Measurements from ENCODE around the gene ACTR1A.

DNA sequence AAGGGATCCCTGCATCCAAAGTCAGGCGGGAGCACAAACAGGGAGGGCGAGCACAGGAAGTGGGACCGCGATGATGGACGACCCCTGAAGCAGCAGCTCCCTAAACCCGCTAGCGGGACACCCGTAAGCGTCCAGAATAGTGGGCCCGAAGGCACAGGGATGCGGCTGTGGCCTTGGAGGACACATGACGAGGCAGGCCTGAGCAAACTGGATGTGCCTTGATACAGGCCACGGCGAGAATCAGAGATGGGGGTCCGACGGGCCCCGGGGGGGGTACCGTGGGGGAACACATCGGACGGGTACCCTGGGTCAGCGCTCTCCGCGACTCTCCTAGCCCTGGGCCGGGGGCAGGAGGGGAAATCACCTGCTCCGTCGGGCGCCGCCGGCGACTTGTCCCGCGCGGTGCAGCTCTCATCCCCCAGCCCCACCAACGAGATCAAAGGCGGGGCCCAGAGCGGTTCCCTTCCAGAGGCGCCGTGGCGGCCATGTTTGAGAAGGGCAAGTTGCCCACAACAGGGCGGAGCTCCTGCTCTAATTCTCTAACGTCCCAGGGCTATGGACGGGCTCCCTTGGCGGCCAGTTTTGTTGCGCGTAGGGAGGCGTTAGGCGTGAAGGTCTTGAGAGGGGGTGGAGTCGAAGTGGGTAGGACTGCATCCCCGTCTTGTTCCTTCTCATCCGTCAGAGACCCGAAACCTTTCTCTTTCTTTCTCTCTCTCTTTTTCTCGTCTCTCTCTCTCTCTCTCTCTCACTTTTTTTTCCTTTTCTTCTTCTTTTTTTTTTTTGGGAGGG lies 70.2 kb downstream of the ACTR1A start, which contains the start of gene CUEDC2:
- TF ChIP-seq CTCF (IDR thresholded peaks at IDR 0.05) (no peak), ZFX (IDR thresholded peaks at IDR 0.05; ENCODE audit: borderline replicate concordance) (no peak)

Data from 22Rv1 (cell line).